Right hindlimb (tissue), 1 donor: ENCODE results near the gene MTA1.

ENCODE experiments used
- DNase-seq: peaks from one replicate; pipeline ENCODE4 v3.0.0-alpha.2; 2018

MTA1 gene

DNA sequence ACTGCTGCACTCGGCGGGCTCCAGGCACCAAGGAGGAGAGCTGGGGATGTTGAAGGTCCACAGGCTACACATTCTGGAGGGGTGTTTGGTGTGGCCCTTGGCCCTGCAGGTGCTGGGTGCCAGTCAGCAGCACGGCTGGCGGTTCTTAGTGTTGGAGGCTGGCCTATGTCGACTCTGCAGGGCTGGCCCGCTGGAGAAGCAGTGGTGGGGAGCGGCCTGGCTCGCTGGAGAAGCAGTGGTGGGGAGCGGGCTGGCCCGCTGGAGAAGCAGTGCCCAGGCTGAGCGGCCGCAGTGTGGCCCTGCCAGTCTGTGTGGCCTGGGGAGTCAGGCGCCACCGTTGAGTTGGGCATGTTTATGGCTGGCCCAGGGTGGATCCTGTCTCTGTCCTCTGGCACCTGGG, 27.3 kb downstream of the MTA1 start:
- no peak for DNase-seq

- DNase-seq = no peak
Observed at GRCh38 chr14:105447651-105448640, 28.3 kb downstream of the MTA1 start.

GRCh38 chr14:105448706-105449111, 29.1 kb downstream of the MTA1 start:
- peak; percentile 74 for DNase-seq

GRCh38 chr14:105449276-105450122, 29.9 kb downstream of the MTA1 start:
- peak; percentile 20 for DNase-seq

DNA sequence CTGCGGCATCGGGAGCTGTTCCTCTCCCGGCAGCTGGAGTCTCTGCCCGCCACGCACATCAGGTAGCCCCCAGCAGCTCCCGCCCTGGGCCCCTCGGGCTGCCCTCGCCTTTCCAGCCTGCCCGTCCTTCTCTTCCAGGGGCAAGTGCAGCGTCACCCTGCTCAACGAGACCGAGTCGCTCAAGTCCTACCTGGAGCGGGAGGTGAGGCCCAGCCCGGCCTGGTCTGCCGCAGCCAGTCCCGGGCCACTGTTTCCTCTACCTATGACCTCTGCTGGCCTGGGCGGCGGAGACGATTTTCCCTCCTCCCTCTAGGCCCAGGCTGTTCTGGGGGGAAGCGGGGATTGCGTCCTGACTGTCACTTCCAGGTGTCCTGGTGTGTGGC, 30.5 kb downstream of the MTA1 start:
- no peak for DNase-seq

DNA sequence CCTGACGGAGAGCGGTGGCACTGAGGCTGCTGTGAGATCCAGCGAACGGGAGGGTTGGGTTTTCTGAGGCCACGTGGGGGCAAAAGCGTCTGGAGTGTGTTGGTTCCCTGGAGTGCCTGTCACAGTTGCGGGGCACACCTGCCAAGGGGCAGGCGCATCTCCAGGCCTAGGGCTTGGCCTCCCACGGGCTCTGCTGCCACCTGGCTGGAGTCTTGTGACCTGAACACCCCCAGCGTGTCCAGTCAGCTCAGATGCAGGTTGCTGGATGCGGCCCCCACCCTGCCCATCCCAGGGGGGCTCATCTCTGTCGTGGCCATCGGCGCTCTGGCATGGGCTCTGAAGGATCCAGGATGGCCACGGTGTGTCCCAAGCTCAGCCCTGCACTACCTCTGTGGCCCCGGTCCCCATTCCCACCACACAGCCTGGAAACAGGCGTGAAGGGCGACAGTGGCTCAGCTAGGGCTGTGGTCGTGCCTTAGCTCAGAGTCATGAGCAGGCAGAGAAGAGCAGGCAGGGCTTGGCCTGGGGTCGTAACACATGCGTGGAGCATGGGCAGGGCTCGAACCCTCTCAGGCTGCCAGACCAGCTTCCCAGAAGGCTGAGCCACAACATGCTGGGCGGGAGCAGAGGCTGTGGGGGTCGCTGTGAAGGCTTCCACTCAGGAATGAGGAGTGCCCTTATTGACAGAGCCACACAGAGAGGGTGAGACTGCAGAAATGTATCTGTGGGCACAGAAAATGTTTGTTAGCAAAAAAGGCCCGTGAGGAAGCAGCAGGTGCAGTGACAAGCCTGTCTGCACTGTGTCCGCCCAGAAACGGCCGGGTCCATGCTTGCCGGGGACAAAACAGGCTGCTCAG, 31.5 kb downstream of the MTA1 start:
- no peak for DNase-seq

- no peak for DNase-seq
Observed at GRCh38 chr14:105452963-105453362, 33.3 kb downstream of the MTA1 start.

DNA sequence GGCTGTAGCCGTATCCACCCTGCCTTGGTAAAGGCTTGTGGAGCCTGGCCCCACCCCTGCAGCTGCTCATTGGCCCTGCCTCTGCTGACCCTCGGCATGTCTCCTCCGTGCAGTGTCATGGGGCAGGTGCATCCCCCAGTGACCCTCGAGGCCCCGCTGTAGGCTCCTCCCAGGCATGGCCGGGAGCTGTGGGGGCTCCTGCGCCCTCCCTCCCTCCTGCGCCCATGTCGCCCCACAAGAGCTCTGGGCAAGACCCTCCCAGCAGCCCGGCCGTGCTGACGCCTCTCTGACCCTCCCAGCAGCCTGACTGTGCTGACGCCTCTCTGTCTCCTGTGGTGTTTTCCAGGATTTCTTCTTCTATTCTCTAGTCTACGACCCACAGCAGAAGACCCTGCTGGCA, 34.2 kb downstream of the MTA1 start:
- DNase-seq = no peak

DNA sequence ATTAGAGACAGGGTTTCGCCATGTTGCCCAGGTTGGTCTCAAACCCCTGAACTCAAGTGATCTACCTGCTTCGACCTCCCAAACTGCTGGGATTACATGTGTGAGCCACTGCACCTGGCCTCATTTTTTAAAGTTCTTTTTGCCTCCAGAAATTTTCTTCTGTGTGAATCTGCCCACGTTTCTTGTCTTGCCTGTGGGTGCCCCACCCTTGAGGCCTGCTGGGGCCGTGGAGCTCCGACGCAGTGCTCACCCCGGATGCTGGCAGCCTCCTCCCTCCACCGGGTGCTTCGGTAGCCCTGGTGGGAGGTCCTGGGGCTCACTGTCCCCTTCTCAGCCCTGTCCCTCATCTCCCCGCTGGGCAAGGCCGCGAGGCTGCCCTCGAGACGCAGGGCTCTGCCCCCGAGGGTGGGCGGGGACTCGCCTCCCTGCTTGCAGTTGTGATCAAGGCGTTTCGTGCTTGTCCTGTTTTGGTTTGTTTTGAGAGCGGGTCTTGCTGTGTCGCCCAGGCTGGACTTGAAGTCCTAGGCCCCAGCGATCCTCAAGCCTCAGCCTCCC, 35.5 kb downstream of the MTA1 start:
- no peak for DNase-seq

DNA sequence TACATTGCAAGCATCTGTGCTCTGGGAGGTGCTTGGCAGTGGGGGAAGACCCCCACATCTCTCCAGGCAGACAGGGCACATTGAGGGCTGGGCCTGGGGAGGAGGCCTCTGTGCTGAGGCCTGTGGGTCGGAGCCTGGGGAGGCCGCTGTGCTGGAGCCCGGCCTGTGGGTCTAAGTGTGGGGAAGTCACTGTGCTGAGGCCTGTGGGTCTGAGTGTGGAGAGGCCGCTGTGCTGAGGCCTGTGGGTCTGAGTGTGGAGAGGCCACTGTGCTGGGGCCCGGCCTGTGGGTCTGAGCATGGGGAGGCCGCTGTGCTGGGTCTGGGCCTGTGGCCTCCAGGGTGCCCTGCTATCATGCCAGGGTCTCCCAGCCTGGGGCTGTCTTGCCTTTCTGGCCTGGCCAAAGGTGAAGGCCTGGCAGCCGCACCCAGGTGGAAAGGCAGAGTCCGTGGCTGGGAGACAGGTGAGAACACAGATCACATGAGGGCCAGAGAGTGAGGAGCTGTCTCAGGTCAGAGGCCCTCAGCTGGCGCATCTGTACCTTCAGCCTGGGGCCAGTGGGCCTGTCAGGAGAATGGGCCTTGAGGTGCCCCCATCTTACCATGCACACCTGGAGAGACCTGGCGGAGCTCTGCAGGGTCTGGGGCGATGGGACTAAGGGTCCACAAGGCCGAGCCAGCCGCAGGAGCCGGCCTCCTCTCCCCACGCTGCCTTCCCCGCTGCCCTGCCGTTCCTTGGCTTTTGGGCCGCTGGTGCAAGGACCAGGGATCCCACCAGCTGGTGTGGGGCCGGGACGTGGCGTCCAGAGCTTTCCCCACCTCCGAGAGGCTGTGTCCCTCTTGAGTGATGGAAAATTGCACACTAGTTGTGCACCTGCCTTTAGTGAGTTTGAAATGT, 36.4 kb downstream of the MTA1 start:
- no peak for DNase-seq

DNA sequence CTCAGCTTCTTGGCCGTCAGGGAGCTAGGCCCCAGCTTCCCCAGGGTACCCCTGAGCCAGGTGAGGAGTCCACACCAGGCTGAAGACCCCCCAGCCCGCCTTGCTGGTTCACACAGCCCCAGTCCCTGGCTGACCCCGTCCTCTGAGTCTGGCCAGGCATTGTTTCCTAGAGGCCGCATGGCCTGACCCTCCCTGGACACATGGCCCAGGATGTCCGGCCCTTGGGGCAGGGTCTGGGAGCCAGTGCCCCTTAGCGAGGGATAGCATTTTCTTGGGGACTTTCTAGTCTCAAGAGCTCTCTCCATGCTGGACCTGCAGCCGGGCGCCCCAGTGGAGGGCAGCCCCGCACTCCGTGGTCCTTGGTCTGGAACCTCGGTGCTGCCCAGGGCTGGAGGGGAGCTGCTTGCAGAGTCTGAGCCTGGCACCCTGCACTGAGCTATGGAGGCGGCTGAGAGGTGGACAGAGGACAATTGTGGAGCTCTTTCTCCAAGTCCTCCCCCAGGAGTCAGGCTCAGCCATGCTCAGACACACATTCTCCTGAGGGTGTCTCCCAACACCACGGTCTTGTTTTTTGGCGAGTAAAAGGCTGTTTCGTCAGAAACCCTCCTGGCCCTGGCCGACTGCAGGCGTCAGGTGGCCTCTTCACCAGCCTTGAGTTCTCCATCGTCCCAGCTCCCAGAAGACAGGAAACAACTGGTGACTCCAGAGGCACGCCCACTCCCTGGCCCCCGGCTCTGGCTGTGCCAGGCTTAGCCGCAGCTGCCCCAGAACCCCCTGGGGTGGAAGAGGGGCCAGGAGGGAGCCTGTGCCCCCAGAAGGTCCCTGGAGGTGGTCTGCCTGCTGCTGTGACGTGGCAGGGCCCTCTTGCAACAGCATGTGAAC, 37.4 kb downstream of the MTA1 start:
- no peak for DNase-seq

DNA sequence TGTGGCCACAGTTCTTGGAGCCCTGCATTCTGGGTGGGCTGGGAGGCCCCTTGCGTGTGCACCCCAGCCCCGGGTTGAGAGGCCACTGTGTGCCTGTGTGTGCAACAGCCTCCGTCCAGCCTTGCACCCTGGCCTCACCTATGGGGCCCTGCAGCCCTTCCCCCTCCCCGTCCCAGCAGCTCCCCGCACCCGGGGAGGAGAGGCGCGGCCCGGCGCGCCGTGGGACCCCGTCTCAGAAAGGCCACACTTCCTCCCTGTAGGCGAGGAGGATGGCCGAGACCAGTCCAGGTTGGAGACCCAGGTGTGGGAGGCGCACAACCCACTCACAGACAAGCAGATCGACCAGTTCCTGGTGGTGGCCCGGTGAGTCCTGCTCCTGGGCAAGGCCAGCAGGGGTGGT, 38.4 kb downstream of the MTA1 start:
- no peak for DNase-seq

DNA sequence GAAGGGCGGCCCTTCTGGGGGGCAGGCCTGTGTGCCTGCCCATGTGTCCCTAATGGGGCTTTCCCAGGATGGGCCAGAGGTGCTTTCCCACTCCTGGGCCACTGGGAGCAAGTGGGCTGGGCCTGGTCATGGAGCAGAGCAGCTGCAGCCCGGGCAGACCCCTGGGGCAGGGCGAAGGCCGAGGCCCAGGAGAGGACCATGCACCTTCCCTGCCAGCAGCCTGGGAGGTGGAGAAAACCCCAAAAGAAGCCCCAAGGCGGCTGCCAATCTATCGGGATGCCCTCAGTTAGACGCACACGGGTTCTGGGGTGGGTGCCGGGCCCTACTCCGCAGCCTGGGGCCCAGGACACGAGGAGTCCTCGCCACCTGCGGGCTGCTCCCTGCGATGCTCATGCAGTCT, 38.9 kb downstream of the MTA1 start:
- no peak for DNase-seq

GRCh38 chr14:105460116-105460515, 40.5 kb downstream of the MTA1 start:
- no peak for DNase-seq

- DNase-seq = no peak
Observed at GRCh38 chr14:105460616-105461015, 41.0 kb downstream of the MTA1 start.

GRCh38 chr14:105461903-105462302, 42.3 kb downstream of the MTA1 start:
- DNase-seq = no peak

- DNase-seq = no peak
Observed at GRCh38 chr14:105464501-105464900, 44.9 kb downstream of the MTA1 start.

GRCh38 chr14:105465209-105466031, 45.8 kb downstream of the MTA1 start:
- peak; percentile 59 for DNase-seq

GRCh38 chr14:105466531-105467248, 47.1 kb downstream of the MTA1 start:
- no peak for DNase-seq
